Right lobe of liver (tissue), 4 donors: Measurements from ENCODE around the gene RNGTT.

Experiments
- CTCF ChIP-seq, 4 donors: fragments of 200-600 bp in 3 of 4; fragments of 450-650 bp in 1 of 4; IDR thresholded peaks; one replicate each; pipeline versions ENCODE4 v1.5.1 to v1.8.0; 2016 to 2022; ENCODE audit warnings: antibody characterized with exemption in 4 of 4, mild to moderate bottlenecking in 2 of 4
- POLR2A ChIP-seq: fragments of 450-650 bp; IDR thresholded peaks from one replicate; pipeline ENCODE4 v1.6.1; 2017; ENCODE audit warnings: antibody characterized with exemption, mild to moderate bottlenecking
- donor health status: DM: no; HTN: no; CAD: no.
- donor health status: DM: no; HTN: no; CAD: no.
- donor health status: DM: no; HTN: yes; CAD: no.

- TF ChIP-seq POLR2A (no peak), CTCF (IDR thresholded peaks at IDR 0.05) (peak; percentile 65 to 74 (median 70))
These were observed 92.6 kb downstream of the RNGTT start for GRCh38 chr6:88870717-88871330.
